Amniotic epithelial cell (primary cell): ENCODE data around the gene TNS3.

Source experiments
- DNase-seq: peaks from one replicate; pipeline ENCODE4 v3.0.0-alpha.2; 2010; ENCODE audit warnings: low read depth

TNS3 gene

GRCh38 chr7:47484923-47485639 is 96.8 kb downstream of the TNS3 start:
- no peak for DNase-seq

GRCh38 chr7:47484457-47484856 is 97.5 kb downstream of the TNS3 start:
- no peak for DNase-seq

- DNase-seq: peak; percentile 65
Measured at GRCh38 chr7:47483604-47484273, 98.2 kb downstream of the TNS3 start.

DNA sequence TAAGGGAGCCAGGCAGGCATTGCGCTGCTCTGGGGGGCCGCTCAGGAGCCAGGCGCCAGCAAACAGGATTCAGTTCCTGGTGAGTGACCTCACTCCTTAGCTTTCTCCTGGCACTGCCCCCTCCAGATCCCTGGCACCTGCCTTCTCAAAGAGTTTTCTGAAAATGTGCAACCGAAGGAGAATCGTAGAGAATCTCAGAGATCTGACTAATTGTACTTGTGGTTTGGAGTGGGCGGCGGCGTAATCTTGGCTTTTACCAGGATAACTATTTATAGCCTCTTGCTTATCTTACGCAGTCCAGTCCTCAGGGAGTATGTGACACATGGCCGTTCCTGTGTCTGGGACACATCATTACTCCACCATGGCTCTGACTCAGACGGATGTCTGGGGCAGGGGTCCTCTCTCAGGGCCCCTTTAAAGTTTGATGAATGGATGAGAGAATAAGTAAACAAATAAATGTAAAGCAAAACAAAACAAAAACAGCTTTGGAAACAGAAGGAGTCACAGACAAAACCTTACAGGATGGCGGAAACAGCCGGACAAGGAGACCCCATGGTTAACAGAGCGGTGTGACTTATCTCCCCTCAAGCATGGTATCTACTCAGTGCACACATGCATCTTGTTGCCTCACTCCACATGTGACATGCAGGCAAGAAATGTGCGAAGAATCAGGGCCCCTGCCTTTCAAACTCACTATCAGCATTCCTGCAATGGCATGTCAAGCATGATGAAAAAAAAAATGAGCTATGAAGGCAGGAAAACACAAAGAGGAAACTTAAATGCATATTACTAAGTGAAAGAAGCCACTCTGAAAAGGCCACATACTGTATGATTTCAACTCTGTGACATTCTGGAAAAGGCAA is 99.7 kb downstream of the TNS3 start:
- peak; percentile 92 for DNase-seq

GRCh38 chr7:47481541-47482012 is 100.3 kb downstream of the TNS3 start:
- DNase-seq: no peak

DNA sequence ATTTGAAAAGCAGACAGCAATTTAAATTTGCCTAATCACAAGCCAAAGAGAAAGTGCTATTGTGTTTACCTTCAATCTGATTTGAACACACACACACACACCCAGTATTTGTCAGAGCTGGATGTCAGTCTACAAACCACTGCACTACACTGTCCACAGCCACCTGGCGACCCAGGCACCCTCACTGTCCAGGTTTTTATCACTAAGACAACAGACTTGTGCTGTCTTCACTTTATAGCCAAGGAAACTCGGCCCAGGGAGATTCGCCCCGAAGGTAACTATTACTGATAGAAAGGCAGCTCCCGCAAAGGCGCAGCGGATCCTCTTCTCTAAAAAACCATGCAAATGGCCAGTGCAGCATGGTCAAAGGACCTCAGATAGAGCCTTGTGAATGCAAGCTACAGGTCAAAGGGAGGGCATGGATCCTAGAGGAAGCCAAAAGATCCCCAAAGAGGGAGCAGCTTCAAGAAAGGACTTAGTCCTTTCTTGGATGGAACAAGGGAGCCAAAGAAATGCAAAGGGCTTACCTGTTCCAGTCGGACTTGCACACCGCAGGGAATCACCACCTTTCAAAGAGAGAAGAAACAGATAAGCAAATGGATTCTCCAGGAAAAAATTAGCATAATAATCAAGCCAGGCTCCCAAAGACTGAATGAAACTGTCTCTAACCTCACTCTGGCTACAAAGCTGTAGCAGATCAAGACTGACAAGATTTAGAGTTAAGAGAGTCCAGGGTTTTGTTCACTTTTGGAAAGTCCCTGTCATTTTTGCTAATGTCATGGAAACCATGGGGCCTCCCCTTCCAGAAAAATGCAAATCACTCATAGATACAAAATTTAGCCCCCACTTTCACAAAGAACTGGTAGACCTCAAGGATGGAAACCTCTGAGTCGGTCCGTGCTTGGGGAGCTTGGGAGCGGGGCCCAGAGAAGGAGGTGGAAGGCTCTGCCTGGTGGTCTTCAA is 101.1 kb downstream of the TNS3 start:
- no peak for DNase-seq

- no peak for DNase-seq
Measured at GRCh38 chr7:47479821-47480575, 101.9 kb downstream of the TNS3 start.

DNA sequence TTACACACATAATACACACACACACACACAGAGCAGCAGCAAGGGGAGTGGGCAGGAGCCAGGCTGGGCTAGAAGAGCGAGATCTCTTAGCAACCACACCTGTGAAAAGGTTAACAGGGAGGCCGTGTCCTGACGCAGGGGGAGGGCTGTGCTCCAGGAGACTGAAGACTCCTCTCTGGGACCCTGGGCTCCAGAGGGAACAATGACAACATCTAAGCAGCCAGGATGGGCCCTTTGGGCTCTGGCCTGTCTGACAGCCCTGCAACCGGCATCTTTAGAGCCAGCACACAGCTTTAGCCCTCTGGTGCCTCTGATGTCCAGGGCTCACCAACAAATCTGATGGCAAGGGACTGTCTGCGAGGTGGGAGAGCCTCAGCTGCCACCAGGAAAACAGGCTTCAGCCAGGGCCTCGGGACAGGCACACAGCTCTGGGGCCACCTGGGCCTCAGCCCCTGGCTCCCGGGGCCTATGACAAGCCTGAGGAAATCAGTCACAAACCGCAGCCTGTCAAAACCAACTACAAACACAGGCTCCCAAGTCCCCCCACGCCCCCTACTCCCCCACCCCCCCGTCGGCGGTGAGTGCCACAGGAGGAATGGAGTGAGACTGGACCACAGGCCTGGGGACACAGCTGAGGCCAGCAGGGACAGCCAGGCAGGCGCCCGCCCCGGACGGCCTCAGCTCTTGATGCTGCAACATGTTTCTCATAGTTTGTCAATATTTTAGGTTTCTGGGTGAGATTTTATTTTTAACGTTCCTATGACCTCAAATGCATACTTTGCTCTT is 102.8 kb downstream of the TNS3 start:
- no peak for DNase-seq

DNA sequence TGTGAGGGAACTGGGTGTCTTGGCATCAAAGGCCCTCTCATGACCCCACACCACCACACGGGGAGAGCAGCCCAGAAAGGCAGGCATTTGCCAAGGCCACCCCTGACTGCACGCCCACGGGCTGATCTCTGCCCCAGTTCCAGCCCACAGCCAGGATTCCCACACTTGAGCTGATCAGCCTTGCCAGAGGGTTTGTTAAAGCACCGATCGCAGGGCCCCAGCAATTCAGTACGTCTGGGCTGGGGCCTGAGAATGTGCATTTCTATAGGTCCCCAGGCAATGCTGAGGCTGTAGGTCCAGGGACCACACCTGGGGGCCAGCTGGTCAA is 103.9 kb downstream of the TNS3 start:
- peak; percentile 40 for DNase-seq

GRCh38 chr7:47477191-47478016 is 104.5 kb downstream of the TNS3 start:
- no peak for DNase-seq

- DNase-seq: no peak
Measured at GRCh38 chr7:47475880-47476227, 106.1 kb downstream of the TNS3 start.

GRCh38 chr7:47474937-47475879 is 106.7 kb downstream of the TNS3 start:
- DNase-seq: peak; percentile 97

GRCh38 chr7:47474211-47474936 is 107.5 kb downstream of the TNS3 start:
- peak; percentile 29 for DNase-seq

DNA sequence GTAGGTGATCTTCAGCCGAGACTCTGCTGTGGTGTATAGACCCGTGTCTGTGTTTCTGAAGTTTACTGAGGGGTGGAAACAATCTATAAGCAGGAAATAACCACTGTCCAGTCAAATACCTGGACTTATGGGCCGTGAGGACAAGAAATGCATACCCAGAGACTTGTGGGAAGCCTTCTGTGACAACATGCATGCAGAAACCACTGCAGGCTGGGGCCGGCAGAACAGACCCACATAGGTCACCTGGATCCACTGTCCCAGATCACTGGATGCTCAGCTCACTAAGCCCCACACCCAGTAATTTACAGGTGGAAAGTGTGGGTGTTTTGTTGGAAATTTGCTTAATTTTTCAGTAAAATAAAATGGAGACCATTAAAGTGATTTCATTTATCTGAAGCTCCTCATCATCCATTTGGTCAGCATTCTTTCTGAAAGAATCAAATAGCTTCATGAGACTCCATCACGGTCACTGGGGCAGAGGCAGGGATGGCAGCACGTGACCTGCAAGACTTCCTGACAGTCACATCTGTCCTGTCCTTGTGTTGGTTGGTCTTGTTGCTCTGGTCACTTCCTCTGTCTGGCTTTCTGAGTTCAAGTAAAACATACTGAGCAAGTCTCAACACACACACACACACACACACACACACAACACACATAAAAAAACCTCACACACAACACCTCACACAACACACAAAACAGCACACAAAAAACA is 108.3 kb downstream of the TNS3 start:
- no peak for DNase-seq

DNA sequence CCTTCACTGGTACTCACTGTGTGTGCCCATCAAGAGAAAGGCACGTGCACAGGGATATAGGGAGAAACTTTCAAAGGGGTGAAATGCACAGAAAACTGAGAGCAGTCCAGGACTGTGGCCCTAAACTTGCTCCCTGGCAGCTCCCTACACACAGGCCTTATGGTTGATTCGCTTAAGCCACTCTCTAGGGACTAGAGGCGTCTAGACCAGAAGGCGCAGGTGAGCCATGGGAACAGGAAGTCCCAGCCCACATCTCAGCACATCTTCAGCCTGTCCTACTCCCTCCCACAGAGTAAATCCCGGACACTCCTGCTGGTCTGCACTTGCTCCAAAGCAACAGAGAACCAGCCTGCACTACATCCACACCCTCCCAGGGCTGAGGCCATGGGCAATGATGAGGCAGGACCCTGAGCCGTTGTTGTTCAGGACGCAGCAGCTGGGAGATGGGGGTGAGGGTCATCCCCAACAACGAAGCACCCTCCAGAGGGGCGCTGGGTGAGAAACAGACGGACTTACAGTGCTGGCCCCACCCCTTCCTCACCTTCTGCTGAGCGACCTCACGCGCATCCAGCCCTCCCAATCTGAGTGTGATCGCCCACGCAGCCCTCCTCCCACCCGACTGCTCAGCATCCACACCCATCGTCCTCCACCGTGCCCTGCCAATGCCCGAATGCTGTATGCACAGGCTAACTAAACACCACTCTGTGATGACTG is 109.3 kb downstream of the TNS3 start:
- DNase-seq: no peak

GRCh38 chr7:47471831-47472230 is 110.1 kb downstream of the TNS3 start:
- no peak for DNase-seq
